ENCODE data around the gene LIN28A. TPM values are rescaled to one million over a fixed set of nuclear protein-coding genes. Genes with fewer than 3 reads are reported as not detected.
A peak's percentile ranks its signal among the peaks of the same experiment; 100 is the strongest.

LIN28A gene, protein sequence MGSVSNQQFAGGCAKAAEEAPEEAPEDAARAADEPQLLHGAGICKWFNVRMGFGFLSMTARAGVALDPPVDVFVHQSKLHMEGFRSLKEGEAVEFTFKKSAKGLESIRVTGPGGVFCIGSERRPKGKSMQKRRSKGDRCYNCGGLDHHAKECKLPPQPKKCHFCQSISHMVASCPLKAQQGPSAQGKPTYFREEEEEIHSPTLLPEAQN
- under 0.01 TPM for total RNA-seq
- polyA plus RNA-seq, result 0.05 TPM
- long read RNA-seq, donor 1, result 0 reads
- long read RNA-seq, donor 2, result 0 reads
- long read RNA-seq, donor 3, result 0 reads
- long read RNA-seq, donor 4, result 0 reads
- long read RNA-seq, donor 5, result 0 reads
- long read RNA-seq, donor 6, result 0 reads
- long read RNA-seq, donor 7, result 0 reads
- long read RNA-seq, donor 8, result 0 reads
- long read RNA-seq, donor 9, result 0 reads
- long read RNA-seq, donor 10, result 0 reads

DNA sequence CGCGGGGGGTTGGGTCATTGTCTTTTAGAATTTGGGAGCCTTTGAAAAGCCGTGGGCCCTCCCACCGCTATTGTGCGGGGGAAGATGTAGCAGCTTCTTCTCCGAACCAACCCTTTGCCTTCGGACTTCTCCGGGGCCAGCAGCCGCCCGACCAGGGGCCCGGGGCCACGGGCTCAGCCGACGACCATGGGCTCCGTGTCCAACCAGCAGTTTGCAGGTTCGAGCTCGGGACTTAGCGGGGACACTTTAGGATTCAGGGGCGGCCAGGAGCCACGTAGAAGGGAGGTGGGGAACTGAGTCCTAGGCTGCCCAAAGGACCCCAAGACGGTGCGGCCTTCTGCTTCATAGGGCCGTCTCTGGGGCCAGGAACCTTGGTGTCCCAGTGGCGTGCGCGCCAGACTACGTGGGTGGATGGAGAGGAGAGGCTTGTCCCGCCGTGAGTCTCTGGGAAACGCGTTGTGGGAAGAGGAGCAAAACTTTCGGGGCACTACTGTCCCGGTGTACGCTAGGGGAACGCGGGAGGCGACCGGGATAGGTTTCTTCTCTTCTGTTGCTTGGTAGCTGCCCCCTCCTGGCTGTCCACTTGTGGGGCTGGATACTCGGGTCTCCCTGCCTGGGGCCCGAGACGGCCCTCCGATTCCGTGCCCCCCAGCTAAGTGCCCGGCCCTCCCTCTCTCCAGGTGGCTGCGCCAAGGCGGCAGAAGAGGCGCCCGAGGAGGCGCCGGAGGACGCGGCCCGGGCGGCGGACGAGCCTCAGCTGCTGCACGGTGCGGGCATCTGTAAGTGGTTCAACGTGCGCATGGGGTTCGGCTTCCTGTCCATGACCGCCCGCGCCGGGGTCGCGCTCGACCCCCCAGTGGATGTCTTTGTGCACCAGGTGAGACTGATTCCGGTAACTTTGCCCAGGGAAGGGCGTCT, at the start of gene LIN28A:
Gene LIN28A (plus strand): TSS at position 112 of the 918 bp plus-strand sequence. CDS start 75 bp downstream, at position 187.
- Histone ChIP-seq H3K4me3 (ENCODE audit: low read length in 2 of 2) (no peak within 1 kb of the TSS), H3K27me3 (ENCODE audit: control insufficient read depth in 2 of 2, insufficient read depth in 1 of 2, low read length in 1 of 2) (peaks cover 44 to 75% of the 10 kb centered on the region in 2 donors), H3K27ac (ENCODE audit: low read depth in 1 of 2, low read length in 1 of 2) (no peak within 1 kb of the TSS), H3K9me3 (ENCODE audit: control insufficient read depth in 2 of 2, insufficient read depth in 1 of 2, low read length in 1 of 2) (peaks cover 0 to 4% of the 10 kb centered on the region in 2 donors), H3K4me1 (ENCODE audit: control insufficient read depth in 2 of 2, insufficient read depth in 2 of 2, low read length in 2 of 2) (peaks cover 10 to 15% of the 10 kb centered on the region in 2 donors), H3K36me3 (ENCODE audit: control insufficient read depth in 2 of 2, insufficient read depth in 2 of 2, low read length in 1 of 2) (no peaks in the 10 kb centered on the region)
- DNase-seq (ENCODE audit: low read depth in 6 of 9, low spot score in 9 of 9), result no peak
- WGBS, result 6% methylated on average over 70 of the region's 70 CpGs

DNA sequence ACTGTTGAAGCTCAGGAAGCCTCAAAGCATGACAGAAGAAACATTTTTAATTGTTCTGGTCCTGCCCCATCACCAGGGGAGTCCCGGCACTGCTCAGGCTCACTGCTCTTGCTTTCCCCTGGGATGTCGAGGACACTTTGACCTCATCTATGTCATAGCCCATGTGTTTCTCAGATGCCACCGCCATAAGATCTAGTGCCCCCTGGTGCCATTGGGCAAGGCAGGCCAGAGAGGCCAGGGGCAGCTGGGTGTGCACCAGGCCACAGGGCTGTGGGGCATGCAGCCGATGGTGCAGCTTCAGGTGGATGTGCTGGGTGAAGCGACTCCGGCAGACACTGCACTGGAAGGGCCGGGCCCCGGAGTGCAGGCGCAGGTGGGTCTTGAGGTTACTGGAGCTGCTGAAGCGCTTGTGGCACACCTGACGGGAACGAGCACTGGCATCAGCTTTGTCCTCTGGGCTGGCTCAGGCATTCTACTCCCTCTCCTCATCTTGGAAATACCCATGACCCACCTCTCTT, 49.0 kb upstream of the LIN28A start:
- H3K27ac ChIP-seq (ENCODE audit: low read depth in 1 of 2, low read length in 1 of 2), result no peak overlapping the region
- WGBS, result 97% methylated on average over 12 of the region's 12 CpGs
- peaks cover 2 to 5% of the 10 kb centered on the region in 2 donors for H3K9me3 ChIP-seq (ENCODE audit: control insufficient read depth in 2 of 2, insufficient read depth in 1 of 2, low read length in 1 of 2)
- no peaks in the 10 kb centered on the region for H3K36me3 ChIP-seq (ENCODE audit: control insufficient read depth in 2 of 2, insufficient read depth in 2 of 2, low read length in 1 of 2)
- H3K27me3 ChIP-seq (ENCODE audit: control insufficient read depth in 2 of 2, insufficient read depth in 1 of 2, low read length in 1 of 2), result peaks cover 34 to 63% of the 10 kb centered on the region in 2 donors
- no peak for DNase-seq (ENCODE audit: low read depth in 6 of 9, low spot score in 9 of 9)
- H3K4me3 ChIP-seq (ENCODE audit: low read length in 2 of 2), result no peak overlapping the region
- peaks cover 7 to 46% of the 10 kb centered on the region in 2 donors for H3K4me1 ChIP-seq (ENCODE audit: control insufficient read depth in 2 of 2, insufficient read depth in 2 of 2, low read length in 2 of 2)

DNA sequence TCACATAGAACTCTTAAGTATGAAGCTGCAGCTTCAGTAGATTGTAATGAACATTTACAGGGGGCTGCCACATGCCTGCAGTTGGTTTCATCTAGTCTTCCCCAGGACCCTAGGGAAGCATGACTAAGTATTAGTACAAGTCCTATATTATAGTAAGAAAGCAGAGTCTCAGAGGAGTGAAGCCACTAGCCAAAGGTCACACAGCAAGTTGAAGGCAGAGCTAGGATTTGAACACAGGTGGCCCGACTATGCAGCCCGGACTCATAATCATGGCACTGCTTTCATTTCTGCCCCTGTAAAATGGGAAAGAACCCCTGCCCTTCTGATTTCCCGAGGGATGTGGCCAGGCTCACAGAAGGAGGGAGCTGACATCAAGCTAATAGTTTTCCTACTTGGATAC, 48.3 kb upstream of the LIN28A start:
- no peak for DNase-seq (ENCODE audit: low read depth in 6 of 9, low spot score in 9 of 9)
- Histone ChIP-seq H3K27me3 (ENCODE audit: control insufficient read depth in 2 of 2, insufficient read depth in 1 of 2, low read length in 1 of 2) (peaks cover 34 to 62% of the 10 kb centered on the region in 2 donors), H3K9me3 (ENCODE audit: control insufficient read depth in 2 of 2, insufficient read depth in 1 of 2, low read length in 1 of 2) (peaks cover 2 to 5% of the 10 kb centered on the region in 2 donors), H3K4me3 (ENCODE audit: low read length in 2 of 2) (no peak overlapping the region), H3K36me3 (ENCODE audit: control insufficient read depth in 2 of 2, insufficient read depth in 2 of 2, low read length in 1 of 2) (no peaks in the 10 kb centered on the region), H3K27ac (ENCODE audit: low read depth in 1 of 2, low read length in 1 of 2) (no peak overlapping the region), H3K4me1 (ENCODE audit: control insufficient read depth in 2 of 2, insufficient read depth in 2 of 2, low read length in 2 of 2) (peaks cover 7 to 40% of the 10 kb centered on the region in 2 donors)
- 95% methylated on average over 3 of the region's 3 CpGs for WGBS

DNA sequence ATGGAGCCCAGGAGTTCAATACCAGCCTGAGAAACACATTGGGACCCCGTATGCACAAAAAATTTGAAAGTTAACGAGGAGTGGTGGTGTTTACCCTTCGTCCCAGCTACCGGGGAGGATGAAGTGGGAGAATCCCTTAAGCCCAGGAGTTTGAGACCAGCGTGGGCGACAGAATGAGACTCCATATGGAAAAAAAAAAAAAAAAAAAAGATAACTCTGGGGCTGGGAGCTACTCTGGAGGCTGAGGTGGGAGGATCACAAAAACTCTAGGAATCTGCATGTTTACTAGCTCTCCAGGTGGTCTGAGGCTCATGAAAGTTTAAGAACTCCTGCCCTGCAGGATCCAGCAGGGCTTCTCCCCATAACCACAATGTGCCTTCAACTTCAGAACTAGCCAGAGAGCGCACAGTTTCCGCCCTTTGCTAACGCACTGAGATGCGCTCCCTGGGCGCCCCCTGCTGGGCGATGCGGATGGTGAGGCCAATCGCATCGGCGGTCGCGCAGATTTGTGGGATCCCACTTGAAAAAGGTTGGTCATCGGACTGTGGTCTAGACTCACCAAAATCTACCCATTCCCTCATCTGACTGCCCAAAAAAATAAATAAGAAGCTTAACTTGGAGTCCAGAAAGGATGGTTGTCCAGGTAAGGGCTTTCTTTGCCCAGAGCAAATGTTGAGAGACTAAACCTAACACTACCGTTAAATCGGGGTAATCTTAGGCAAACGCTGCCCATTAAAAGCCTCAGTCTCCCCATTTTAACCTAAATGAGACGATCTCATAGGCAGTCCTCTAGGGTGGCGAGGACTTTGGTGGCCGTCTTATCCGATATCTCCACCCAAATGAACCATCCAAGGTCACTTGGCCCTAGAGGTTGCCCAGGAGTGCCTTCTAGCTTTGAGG, 46.8 kb upstream of the LIN28A start:
- H3K36me3 ChIP-seq (ENCODE audit: control insufficient read depth in 2 of 2, insufficient read depth in 2 of 2, low read length in 1 of 2), result no peaks in the 10 kb centered on the region
- WGBS, result 41% methylated on average over 26 of the region's 26 CpGs
- H3K27me3 ChIP-seq (ENCODE audit: control insufficient read depth in 2 of 2, insufficient read depth in 1 of 2, low read length in 1 of 2), result peaks cover 28 to 51% of the 10 kb centered on the region in 2 donors
- H3K9me3 ChIP-seq (ENCODE audit: control insufficient read depth in 2 of 2, insufficient read depth in 1 of 2, low read length in 1 of 2), result peaks cover 2 to 5% of the 10 kb centered on the region in 2 donors
- peak; percentile 62 to 91 (median 81) for DNase-seq (ENCODE audit: low read depth in 6 of 9, low spot score in 9 of 9)
- no peak overlapping the region for H3K27ac ChIP-seq (ENCODE audit: low read depth in 1 of 2, low read length in 1 of 2)
- no peak overlapping the region for H3K4me3 ChIP-seq (ENCODE audit: low read length in 2 of 2)
- H3K4me1 ChIP-seq (ENCODE audit: control insufficient read depth in 2 of 2, insufficient read depth in 2 of 2, low read length in 2 of 2), result peaks cover 7 to 25% of the 10 kb centered on the region in 2 donors

DNA sequence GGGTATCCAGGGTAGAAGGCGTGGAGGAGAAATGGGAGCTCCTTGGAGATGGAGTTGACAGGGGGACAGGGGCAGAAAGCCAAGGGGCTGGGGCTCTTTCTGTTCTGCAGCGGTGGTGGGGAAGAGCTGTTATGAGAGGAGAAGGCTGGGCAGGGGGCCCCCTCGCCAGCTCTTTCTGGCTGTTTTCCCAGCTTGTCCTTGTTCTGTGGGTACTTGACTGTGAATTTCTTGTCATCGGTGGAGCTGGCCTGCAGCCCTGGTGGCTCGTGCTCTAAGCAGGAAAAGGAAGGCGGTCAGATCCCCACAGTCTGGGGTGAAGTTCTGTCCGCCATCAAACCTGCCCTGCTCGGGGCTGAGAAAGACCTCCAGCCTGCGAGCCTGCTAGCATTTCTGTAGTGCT, 45.7 kb upstream of the LIN28A start:
- H3K4me1 ChIP-seq (ENCODE audit: control insufficient read depth in 2 of 2, insufficient read depth in 2 of 2, low read length in 2 of 2), result peaks cover 7 to 20% of the 10 kb centered on the region in 2 donors
- 49% methylated on average over 9 of the region's 9 CpGs for WGBS
- H3K9me3 ChIP-seq (ENCODE audit: control insufficient read depth in 2 of 2, insufficient read depth in 1 of 2, low read length in 1 of 2), result peaks cover 2 to 5% of the 10 kb centered on the region in 2 donors
- H3K4me3 ChIP-seq (ENCODE audit: low read length in 2 of 2), result no peak overlapping the region
- peaks cover 21 to 40% of the 10 kb centered on the region in 2 donors for H3K27me3 ChIP-seq (ENCODE audit: control insufficient read depth in 2 of 2, insufficient read depth in 1 of 2, low read length in 1 of 2)
- no peaks in the 10 kb centered on the region for H3K36me3 ChIP-seq (ENCODE audit: control insufficient read depth in 2 of 2, insufficient read depth in 2 of 2, low read length in 1 of 2)
- DNase-seq (ENCODE audit: low read depth in 6 of 9, low spot score in 9 of 9), result no peak
- H3K27ac ChIP-seq (ENCODE audit: low read depth in 1 of 2, low read length in 1 of 2), result no peak overlapping the region

DNA sequence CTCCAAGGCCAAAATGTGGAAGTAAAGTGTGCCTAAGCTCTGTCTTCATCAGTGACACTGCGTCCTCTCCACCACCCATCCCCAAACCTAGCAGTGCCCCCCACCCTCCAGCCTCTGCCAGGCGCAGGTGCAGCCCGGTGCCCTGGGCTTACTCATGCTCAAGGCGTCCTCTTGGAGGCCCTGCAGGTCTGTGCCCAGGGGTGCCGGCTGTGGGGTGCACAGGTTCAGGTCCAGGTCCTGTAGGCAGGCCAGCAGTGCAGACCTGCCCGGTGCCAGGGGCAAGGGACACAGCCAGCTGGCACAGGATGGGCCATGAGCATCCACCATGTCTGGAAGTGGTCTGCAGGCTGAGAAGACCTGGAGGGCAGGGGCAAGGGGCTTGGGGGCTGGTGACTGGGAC, 43.2 kb upstream of the LIN28A start:
- 94% methylated on average over 6 of the region's 6 CpGs for WGBS
- H3K4me3 ChIP-seq (ENCODE audit: low read length in 2 of 2), result no peak overlapping the region
- no peak for DNase-seq (ENCODE audit: low read depth in 6 of 9, low spot score in 9 of 9)
- peaks cover 1 to 15% of the 10 kb centered on the region in 2 donors for H3K9me3 ChIP-seq (ENCODE audit: control insufficient read depth in 2 of 2, insufficient read depth in 1 of 2, low read length in 1 of 2)
- no peaks in the 10 kb centered on the region for H3K36me3 ChIP-seq (ENCODE audit: control insufficient read depth in 2 of 2, insufficient read depth in 2 of 2, low read length in 1 of 2)
- peaks cover 9 to 31% of the 10 kb centered on the region in 2 donors for H3K4me1 ChIP-seq (ENCODE audit: control insufficient read depth in 2 of 2, insufficient read depth in 2 of 2, low read length in 2 of 2)
- H3K27me3 ChIP-seq (ENCODE audit: control insufficient read depth in 2 of 2, insufficient read depth in 1 of 2, low read length in 1 of 2), result peaks cover 7 to 15% of the 10 kb centered on the region in 2 donors
- H3K27ac ChIP-seq (ENCODE audit: low read depth in 1 of 2, low read length in 1 of 2), result no peak overlapping the region

DNA sequence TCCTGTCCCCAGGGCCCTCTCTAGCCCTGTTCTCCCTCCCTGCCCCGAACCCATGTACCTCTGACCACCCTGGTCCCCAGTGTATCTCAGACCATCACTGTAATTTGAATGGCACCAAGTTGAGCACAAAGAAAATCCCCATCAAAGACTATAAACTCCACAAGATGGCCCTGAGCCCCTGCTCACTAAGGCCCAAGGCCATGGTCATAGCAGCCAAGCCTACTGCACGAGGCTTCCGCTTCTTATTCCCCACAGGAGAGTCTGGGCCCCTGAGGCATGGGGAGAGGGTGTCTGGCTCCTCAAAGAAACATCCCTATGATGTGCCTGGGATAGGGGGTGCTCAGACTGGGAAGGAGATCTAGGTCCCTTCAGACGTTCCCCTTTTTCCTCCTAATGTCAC, 42.6 kb upstream of the LIN28A start:
- H3K27ac ChIP-seq (ENCODE audit: low read depth in 1 of 2, low read length in 1 of 2), result no peak overlapping the region
- WGBS, result 94% methylated on average over 4 of the region's 4 CpGs
- no peak overlapping the region for H3K4me3 ChIP-seq (ENCODE audit: low read length in 2 of 2)
- H3K9me3 ChIP-seq (ENCODE audit: control insufficient read depth in 2 of 2, insufficient read depth in 1 of 2, low read length in 1 of 2), result peaks cover 1 to 15% of the 10 kb centered on the region in 2 donors
- peaks cover 14 to 36% of the 10 kb centered on the region in 2 donors for H3K4me1 ChIP-seq (ENCODE audit: control insufficient read depth in 2 of 2, insufficient read depth in 2 of 2, low read length in 2 of 2)
- DNase-seq (ENCODE audit: low read depth in 6 of 9, low spot score in 9 of 9), result no peak
- H3K27me3 ChIP-seq (ENCODE audit: control insufficient read depth in 2 of 2, insufficient read depth in 1 of 2, low read length in 1 of 2), result peaks cover 7 to 11% of the 10 kb centered on the region in 2 donors
- H3K36me3 ChIP-seq (ENCODE audit: control insufficient read depth in 2 of 2, insufficient read depth in 2 of 2, low read length in 1 of 2), result no peaks in the 10 kb centered on the region

DNA sequence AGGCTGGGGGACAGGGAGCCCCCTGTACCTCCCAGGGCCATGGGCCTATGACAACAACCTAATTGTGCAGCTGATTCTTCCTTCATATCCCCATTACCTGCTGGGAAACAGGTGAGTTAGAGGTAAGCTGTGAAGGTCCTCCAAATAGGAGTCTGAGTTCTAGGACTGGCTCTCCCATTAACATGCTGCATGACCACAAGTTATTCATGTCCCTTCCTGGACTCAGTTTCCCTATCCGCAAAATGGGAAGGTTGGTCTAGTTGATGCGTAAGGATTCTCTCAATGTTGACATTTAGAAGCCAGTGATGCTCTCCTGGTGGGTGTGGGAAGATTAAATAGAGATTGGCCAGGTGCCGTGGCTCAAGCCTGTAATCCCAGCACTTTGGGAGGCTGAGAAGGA, 42.1 kb upstream of the LIN28A start:
- no peak for DNase-seq (ENCODE audit: low read depth in 6 of 9, low spot score in 9 of 9)
- Histone ChIP-seq H3K27ac (ENCODE audit: low read depth in 1 of 2, low read length in 1 of 2) (no peak overlapping the region), H3K4me1 (ENCODE audit: control insufficient read depth in 2 of 2, insufficient read depth in 2 of 2, low read length in 2 of 2) (peaks cover 19 to 36% of the 10 kb centered on the region in 2 donors), H3K4me3 (ENCODE audit: low read length in 2 of 2) (no peak overlapping the region), H3K36me3 (ENCODE audit: control insufficient read depth in 2 of 2, insufficient read depth in 2 of 2, low read length in 1 of 2) (no peaks in the 10 kb centered on the region), H3K9me3 (ENCODE audit: control insufficient read depth in 2 of 2, insufficient read depth in 1 of 2, low read length in 1 of 2) (peaks cover 1 to 15% of the 10 kb centered on the region in 2 donors), H3K27me3 (ENCODE audit: control insufficient read depth in 2 of 2, insufficient read depth in 1 of 2, low read length in 1 of 2) (peaks cover 7 to 11% of the 10 kb centered on the region in 2 donors)
- 99% methylated on average over 3 of the region's 3 CpGs for WGBS

All from thymus (tissue), 14 donors.